ENCODE measurements around the gene KIF26B. TPM values are rescaled to one million over a fixed set of nuclear protein-coding genes. Genes with fewer than 3 reads are reported as not detected.

KIF26B gene
- total and polyA plus RNA-seq, 2 experiments from 2014 or later: 0.03 to 0.76 TPM

- TF ChIP-seq CTCF (conservative IDR thresholded peaks at IDR 0.05; ENCODE audit: low read depth in 2 of 2) (no peak), ZNF331 (CRISPR knock-in tag; IDR thresholded peaks at IDR 0.05; ENCODE audit: low read depth) (no peak), REST (IDR thresholded peaks at IDR 0.05; ENCODE audit: unreplicated experiment) (no peak), JUNB (IDR thresholded peaks at IDR 0.05; ENCODE audit: unreplicated experiment) (no peak), EZH2phosphoT487 (IDR thresholded peaks at IDR 0.05; ENCODE audit: unreplicated experiment) (no peak), CREB1 (CRISPR knock-in tag; IDR thresholded peaks at IDR 0.05; ENCODE audit: low read depth) (no peak)
These were observed 365.8 kb downstream of the KIF26B start (continued) for GRCh38 chr1:245520611-245521010.

GRCh38 chr1:245526141-245526540 is 371.4 kb downstream of the KIF26B start:
- H3K27me3 Mint-ChIP-seq (ENCODE audit: insufficient read depth, low read depth, poor library complexity): no peaks in the 10 kb centered on the region
- H3K27ac Mint-ChIP-seq: no peak overlapping the region
- Histone ChIP-seq H4K20me1 (replicated peaks; ENCODE audit: insufficient read depth) (no peaks in the 10 kb centered on the region), H3K4me1 (ENCODE audit: insufficient read depth) (no peaks in the 10 kb centered on the region), H3K4me3 (no peak overlapping the region), H3K79me2 (replicated peaks; ENCODE audit: insufficient read depth) (no peaks in the 10 kb centered on the region), H3K36me3 (ENCODE audit: insufficient read depth) (no peaks in the 10 kb centered on the region), H3K9me2 (ENCODE audit: insufficient read depth) (no peaks in the 10 kb centered on the region), H2AFZ (no peak overlapping the region), H3K4me2 (no peak overlapping the region), H3F3A (replicated peaks; ENCODE audit: low read depth) (no peaks in the 10 kb centered on the region), H3K27ac (ENCODE audit: low read depth) (no peak overlapping the region), H3K27me3 (ENCODE audit: insufficient read depth) (no peaks in the 10 kb centered on the region)
- H3K4me1 Mint-ChIP-seq: no peaks in the 10 kb centered on the region
- no peaks in the 10 kb centered on the region for H3K9me3 Mint-ChIP-seq
- DNase-seq (ENCODE audit: low spot score) (no peak), ATAC-seq (no peak)
- H3K36me3 Mint-ChIP-seq (ENCODE audit: low read depth): no peaks in the 10 kb centered on the region
- H3K4me3 Mint-ChIP-seq: no peak overlapping the region
- TF ChIP-seq CREB1 (CRISPR knock-in tag; IDR thresholded peaks at IDR 0.05; ENCODE audit: low read depth) (no peak), NANOG (IDR thresholded peaks at IDR 0.05; ENCODE audit: borderline replicate concordance) (no peak), REST (IDR thresholded peaks at IDR 0.05; ENCODE audit: unreplicated experiment) (no peak), EZH2phosphoT487 (IDR thresholded peaks at IDR 0.05; ENCODE audit: unreplicated experiment) (no peak), ZNF331 (CRISPR knock-in tag; IDR thresholded peaks at IDR 0.05; ENCODE audit: low read depth) (no peak), POLR2AphosphoS5 (IDR thresholded peaks at IDR 0.05; ENCODE audit: low read depth) (no peak), STAT1 (IDR thresholded peaks at IDR 0.05; ENCODE audit: unreplicated experiment) (no peak), ZNF462 (CRISPR knock-in tag; IDR thresholded peaks at IDR 0.05) (no peak)
